Upper lobe of right lung (tissue), 1 donor: ENCODE data around the gene CCDC8. TPM values are rescaled to one million over a fixed set of nuclear protein-coding genes. Genes with fewer than 3 reads are reported as not detected.

Experiments used
- ATAC-seq: fragments of 200-7000 bp; cut with Tn5 transposase; one replicate; pipeline ENCODE4 v1.9.1; 2020; ENCODE audit warnings: mild to moderate bottlenecking, moderate library complexity
- DNase-seq: peaks from one replicate; pipeline ENCODE4 v3.0.0-alpha.2; 2020
- H3K27ac ChIP-seq: fragments of 200-600 bp; one replicate; pipeline ENCODE4 v1.8.0; 2022
- H3K27me3 ChIP-seq: fragments of 200-600 bp; one replicate; pipeline ENCODE4 v1.8.0; 2022; ENCODE audit warnings: mild to moderate bottlenecking
- H3K36me3 ChIP-seq: fragments of 200-600 bp; one replicate; pipeline ENCODE4 v1.8.0; 2022
- H3K4me1 ChIP-seq: fragments of 200-600 bp; one replicate; pipeline ENCODE4 v1.8.0; 2022
- H3K4me3 ChIP-seq: fragments of 200-600 bp; one replicate; pipeline ENCODE4 v1.8.0; 2022; ENCODE audit warnings: mild to moderate bottlenecking
- H3K9me3 ChIP-seq: fragments of 200-600 bp; one replicate; pipeline ENCODE4 v1.8.0; 2022
- intact Hi-C: fragments of 100-400 bp; cut with DNase I; formaldehyde crosslinking; loops from one replicate; pipeline ENCODE4 v1.11.0; 2022
- total RNA-seq: library from RNA; stranded (reverse); fragmentation: NEBNext Ultra II Directional; extraction: Animal tissue kit (Norgen Biotek cat#: 25700); gene quantifications from one replicate; pipeline ENCODE4 v1.2.1, GENCODE V29; 2021
- TF ChIP-seq, protein P1 (sequence below): fragments of 200-600 bp; IDR thresholded peaks from one replicate; pipeline ENCODE4 v1.8.0; 2022; ENCODE audit warnings: antibody characterized with exemption
- donor health status: DM: no; HTN: yes; CAD: no; lungs with severe emphysema.

The CCDC8 gene
- total RNA-seq, 1 donor from 2014 or later: 8.9 TPM

DNA sequence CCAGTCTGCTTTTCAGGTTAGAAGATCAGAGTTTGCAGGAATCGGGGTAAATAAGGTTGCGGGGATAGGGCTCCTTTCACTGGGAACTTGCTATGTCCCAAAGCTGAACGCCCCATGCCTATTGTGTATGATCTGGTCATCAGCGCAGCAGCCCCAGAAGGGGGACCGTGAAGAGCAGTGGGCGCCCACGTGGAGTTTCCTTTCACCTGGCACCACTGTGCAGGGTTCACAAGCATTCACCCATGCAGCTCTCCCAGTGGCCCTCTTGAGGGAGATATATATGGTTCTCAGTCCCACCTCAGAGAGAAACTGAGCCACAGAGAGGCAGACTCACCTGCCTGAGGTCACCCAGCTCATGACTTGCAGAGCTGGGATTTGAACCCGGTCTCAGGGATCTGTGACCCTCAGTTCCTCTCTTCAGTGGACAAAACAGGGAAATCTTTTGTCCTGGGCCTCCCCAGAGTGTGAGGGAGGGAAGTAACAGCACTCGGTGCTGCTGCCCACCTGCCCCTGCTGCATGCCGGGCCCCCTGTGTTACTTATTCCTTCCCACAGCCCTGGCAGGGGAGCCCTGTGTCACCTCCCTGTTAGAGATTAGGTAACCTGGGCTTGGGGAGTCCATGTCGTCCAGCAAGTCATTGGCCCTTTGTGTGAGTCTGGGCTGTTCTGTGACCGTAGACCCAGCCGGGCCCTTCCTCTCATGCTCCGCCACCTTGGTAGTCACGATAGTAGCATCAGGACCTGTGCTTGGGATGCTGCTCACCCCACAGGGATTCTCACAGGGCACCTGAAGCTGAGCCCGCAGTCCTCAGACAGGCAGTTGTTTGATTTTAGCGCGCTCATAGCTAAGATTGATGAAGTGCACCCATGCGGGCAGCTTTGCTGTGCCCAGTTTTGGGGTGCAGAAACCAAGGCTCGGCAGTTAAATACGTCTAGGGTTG, 38.6 kb downstream of the CCDC8 start:
- TF ChIP-seq, protein P1, sequence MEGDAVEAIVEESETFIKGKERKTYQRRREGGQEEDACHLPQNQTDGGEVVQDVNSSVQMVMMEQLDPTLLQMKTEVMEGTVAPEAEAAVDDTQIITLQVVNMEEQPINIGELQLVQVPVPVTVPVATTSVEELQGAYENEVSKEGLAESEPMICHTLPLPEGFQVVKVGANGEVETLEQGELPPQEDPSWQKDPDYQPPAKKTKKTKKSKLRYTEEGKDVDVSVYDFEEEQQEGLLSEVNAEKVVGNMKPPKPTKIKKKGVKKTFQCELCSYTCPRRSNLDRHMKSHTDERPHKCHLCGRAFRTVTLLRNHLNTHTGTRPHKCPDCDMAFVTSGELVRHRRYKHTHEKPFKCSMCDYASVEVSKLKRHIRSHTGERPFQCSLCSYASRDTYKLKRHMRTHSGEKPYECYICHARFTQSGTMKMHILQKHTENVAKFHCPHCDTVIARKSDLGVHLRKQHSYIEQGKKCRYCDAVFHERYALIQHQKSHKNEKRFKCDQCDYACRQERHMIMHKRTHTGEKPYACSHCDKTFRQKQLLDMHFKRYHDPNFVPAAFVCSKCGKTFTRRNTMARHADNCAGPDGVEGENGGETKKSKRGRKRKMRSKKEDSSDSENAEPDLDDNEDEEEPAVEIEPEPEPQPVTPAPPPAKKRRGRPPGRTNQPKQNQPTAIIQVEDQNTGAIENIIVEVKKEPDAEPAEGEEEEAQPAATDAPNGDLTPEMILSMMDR: no peak
- H3K4me1 ChIP-seq: peaks cover 22% of the 10 kb centered on the region
- H3K9me3 ChIP-seq: no peaks in the 10 kb centered on the region
- H3K27me3 ChIP-seq: no peaks in the 10 kb centered on the region
- intact Hi-C loops: no loop called here
- H3K4me3 ChIP-seq: no peak overlapping the region
- H3K27ac ChIP-seq: peak overlapping the region; percentile 42
- DNase-seq (peak; percentile 46), ATAC-seq (no peak)
- peaks cover 41% of the 10 kb centered on the region for H3K36me3 ChIP-seq

- TF ChIP-seq, protein P1: no peak
- ATAC-seq (peak; percentile 88), DNase-seq (peak; percentile 96)
- Histone ChIP-seq H3K4me3 (no peak overlapping the region), H3K9me3 (no peaks in the 10 kb centered on the region), H3K36me3 (peaks cover 35% of the 10 kb centered on the region), H3K4me1 (peaks cover 22% of the 10 kb centered on the region), H3K27me3 (no peaks in the 10 kb centered on the region), H3K27ac (peak overlapping the region; percentile 70)
- intact Hi-C loops: no loop called here
Observed at GRCh38 chr19:46373491-46374359, 39.6 kb downstream of the CCDC8 start.

- DNase-seq (peak; percentile 60), ATAC-seq (no peak)
- Histone ChIP-seq H3K4me1 (peaks cover 22% of the 10 kb centered on the region), H3K27me3 (no peaks in the 10 kb centered on the region), H3K9me3 (no peaks in the 10 kb centered on the region), H3K4me3 (no peak overlapping the region), H3K36me3 (peaks cover 34% of the 10 kb centered on the region), H3K27ac (peak overlapping the region; percentile 70)
- intact Hi-C loops: no loop called here
- TF ChIP-seq, protein P1: peak; percentile 14
Observed at GRCh38 chr19:46372901-46373490, 40.4 kb downstream of the CCDC8 start.

- Histone ChIP-seq H3K27ac (no peak overlapping the region), H3K27me3 (no peaks in the 10 kb centered on the region), H3K4me3 (no peak overlapping the region), H3K36me3 (peaks cover 26% of the 10 kb centered on the region), H3K4me1 (peaks cover 22% of the 10 kb centered on the region), H3K9me3 (no peaks in the 10 kb centered on the region)
- intact Hi-C loops: no loop called here
- DNase-seq: peak; percentile 38
- TF ChIP-seq, protein P1: no peak
- no peak for ATAC-seq
Observed at GRCh38 chr19:46371371-46371901, 41.9 kb downstream of the CCDC8 start.

- intact Hi-C loops: no loop called here
- peaks cover 19% of the 10 kb centered on the region for H3K36me3 ChIP-seq
- no peak overlapping the region for H3K4me3 ChIP-seq
- H3K4me1 ChIP-seq: peaks cover 22% of the 10 kb centered on the region
- H3K27me3 ChIP-seq: no peaks in the 10 kb centered on the region
- peak; percentile 8 for DNase-seq
- H3K27ac ChIP-seq: no peak overlapping the region
- H3K9me3 ChIP-seq: no peaks in the 10 kb centered on the region
- no peak for ATAC-seq
- TF ChIP-seq, protein P1: no peak
Observed at GRCh38 chr19:46369817-46370216, 43.5 kb downstream of the CCDC8 start.
